ENCODE measurements around the gene SUGP1. TPM values are rescaled to one million over a fixed set of nuclear protein-coding genes. Genes with fewer than 3 reads are reported as not detected.

The SUGP1 gene
- total RNA-seq, 1 donor: 27.1 TPM

- H3K4me1 ChIP-seq (ENCODE audit: insufficient read depth, low read length): no peaks in the 10 kb centered on the region
- no peaks in the 10 kb centered on the region for H3K36me3 ChIP-seq (ENCODE audit: insufficient read depth, low read length)
- H4K20me1 ChIP-seq (ENCODE audit: insufficient read depth, low read length): no peaks in the 10 kb centered on the region
- TF ChIP-seq CTCF (IDR thresholded peaks at IDR 0.05; ENCODE audit: extremely low read depth, low read depth, low read length): no peak
- no peak overlapping the region for H3K27ac ChIP-seq (ENCODE audit: low read depth, low read length)
- no peak overlapping the region for H3K4me2 ChIP-seq (ENCODE audit: insufficient read depth, low read length)
- no peak overlapping the region for H3K4me3 ChIP-seq (ENCODE audit: insufficient read depth, low read length)
- H3K9me3 ChIP-seq (ENCODE audit: low read depth, low read length): no peaks in the 10 kb centered on the region
- H2AFZ ChIP-seq (ENCODE audit: low read length): no peak overlapping the region
- peak; percentile 81 for DNase-seq (ENCODE audit: insufficient read length, low spot score, missing footprints)
- H3K27me3 ChIP-seq (ENCODE audit: insufficient read depth, low read length): peaks cover 31% of the 10 kb centered on the region
- H3K79me2 ChIP-seq (ENCODE audit: insufficient read depth, low read length): no peaks in the 10 kb centered on the region
Measured at GRCh38 chr19:19261350-19262189, 58.7 kb downstream of the SUGP1 start.

GRCh38 chr19:19260417-19261214, 59.7 kb downstream of the SUGP1 start:
- Histone ChIP-seq H3K9me3 (ENCODE audit: low read depth, low read length) (no peaks in the 10 kb centered on the region), H3K4me1 (ENCODE audit: insufficient read depth, low read length) (no peaks in the 10 kb centered on the region), H3K4me3 (ENCODE audit: insufficient read depth, low read length) (no peak overlapping the region), H3K36me3 (ENCODE audit: insufficient read depth, low read length) (no peaks in the 10 kb centered on the region), H3K27ac (ENCODE audit: low read depth, low read length) (no peak overlapping the region), H2AFZ (ENCODE audit: low read length) (no peak overlapping the region), H3K4me2 (ENCODE audit: insufficient read depth, low read length) (no peak overlapping the region), H4K20me1 (ENCODE audit: insufficient read depth, low read length) (no peaks in the 10 kb centered on the region), H3K79me2 (ENCODE audit: insufficient read depth, low read length) (no peaks in the 10 kb centered on the region), H3K27me3 (ENCODE audit: insufficient read depth, low read length) (peaks cover 33% of the 10 kb centered on the region)
- DNase-seq (ENCODE audit: insufficient read length, low spot score, missing footprints): peak; percentile 79
- TF ChIP-seq CTCF (IDR thresholded peaks at IDR 0.05; ENCODE audit: extremely low read depth, low read depth, low read length): no peak

GRCh38 chr19:19259741-19260140, 60.6 kb downstream of the SUGP1 start:
- Histone ChIP-seq H3K27me3 (ENCODE audit: insufficient read depth, low read length) (peaks cover 34% of the 10 kb centered on the region), H3K4me2 (ENCODE audit: insufficient read depth, low read length) (no peak overlapping the region), H3K79me2 (ENCODE audit: insufficient read depth, low read length) (no peaks in the 10 kb centered on the region), H3K4me3 (ENCODE audit: insufficient read depth, low read length) (no peak overlapping the region), H3K36me3 (ENCODE audit: insufficient read depth, low read length) (no peaks in the 10 kb centered on the region), H3K4me1 (ENCODE audit: insufficient read depth, low read length) (no peaks in the 10 kb centered on the region), H3K27ac (ENCODE audit: low read depth, low read length) (no peak overlapping the region), H2AFZ (ENCODE audit: low read length) (no peak overlapping the region), H3K9me3 (ENCODE audit: low read depth, low read length) (no peaks in the 10 kb centered on the region), H4K20me1 (ENCODE audit: insufficient read depth, low read length) (no peaks in the 10 kb centered on the region)
- TF ChIP-seq CTCF (IDR thresholded peaks at IDR 0.05; ENCODE audit: extremely low read depth, low read depth, low read length): no peak
- peak; percentile 95 for DNase-seq (ENCODE audit: insufficient read length, low spot score, missing footprints)

All from osteoblast (primary cell).